ENCODE measurements around the gene FBF1.

DNA sequence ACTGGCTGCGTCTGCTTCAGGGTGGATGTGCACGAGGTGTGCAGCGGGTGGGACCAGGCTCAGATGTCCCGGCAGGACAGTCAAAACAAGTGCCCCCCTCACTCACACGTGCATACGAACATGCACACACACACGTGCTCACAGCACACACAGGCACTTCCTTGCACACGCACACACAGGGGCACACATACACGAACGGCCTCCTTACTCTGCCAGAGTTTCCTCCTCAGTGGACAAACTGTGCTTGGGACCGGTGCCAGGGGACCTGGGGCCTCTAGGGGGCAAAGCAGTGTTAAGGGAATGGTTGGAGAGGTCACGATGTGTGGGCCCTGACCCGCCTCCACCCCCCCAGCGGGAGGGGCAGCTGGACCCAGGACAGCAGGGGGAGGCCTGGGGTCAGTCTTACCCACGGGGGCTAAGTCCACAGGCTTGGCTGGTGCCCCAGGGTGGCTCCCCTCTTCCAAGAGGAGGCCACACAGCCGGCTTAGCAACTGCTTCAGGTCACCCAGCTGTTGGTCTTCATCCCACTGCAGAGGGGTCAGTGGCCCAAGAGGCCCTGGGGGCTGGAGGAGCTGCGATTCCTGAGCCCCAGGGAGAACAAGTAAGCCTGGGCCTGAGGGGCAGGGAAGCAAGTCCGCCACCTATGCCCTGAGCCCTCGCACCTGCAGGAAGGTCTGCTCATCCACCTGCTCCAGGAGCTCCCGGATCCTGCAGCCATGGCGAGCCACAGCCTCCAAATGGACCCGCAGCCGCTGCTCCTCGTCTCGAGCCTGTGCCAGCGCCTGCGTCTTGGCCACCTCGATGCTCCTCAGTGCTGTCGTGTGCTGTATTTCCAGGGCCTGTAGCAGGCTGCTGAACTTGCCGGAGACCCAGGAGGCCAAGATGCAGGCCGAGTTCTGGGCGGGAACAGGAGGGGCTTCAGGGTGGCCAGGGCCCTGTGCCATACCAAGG lies 49.0 kb downstream of the FBF1 start:
- TF ChIP-seq, protein P1, sequence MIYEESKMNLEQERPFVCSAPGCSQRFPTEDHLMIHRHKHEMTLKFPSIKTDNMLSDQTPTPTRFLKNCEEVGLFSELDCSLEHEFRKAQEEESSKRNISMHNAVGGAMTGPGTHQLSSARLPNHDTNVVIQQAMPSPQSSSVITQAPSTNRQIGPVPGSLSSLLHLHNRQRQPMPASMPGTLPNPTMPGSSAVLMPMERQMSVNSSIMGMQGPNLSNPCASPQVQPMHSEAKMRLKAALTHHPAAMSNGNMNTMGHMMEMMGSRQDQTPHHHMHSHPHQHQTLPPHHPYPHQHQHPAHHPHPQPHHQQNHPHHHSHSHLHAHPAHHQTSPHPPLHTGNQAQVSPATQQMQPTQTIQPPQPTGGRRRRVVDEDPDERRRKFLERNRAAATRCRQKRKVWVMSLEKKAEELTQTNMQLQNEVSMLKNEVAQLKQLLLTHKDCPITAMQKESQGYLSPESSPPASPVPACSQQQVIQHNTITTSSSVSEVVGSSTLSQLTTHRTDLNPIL (CRISPR knock-in tag; IDR thresholded peaks at IDR 0.05; ENCODE audit: low read depth), result no peak
- TF ChIP-seq, protein P2, sequence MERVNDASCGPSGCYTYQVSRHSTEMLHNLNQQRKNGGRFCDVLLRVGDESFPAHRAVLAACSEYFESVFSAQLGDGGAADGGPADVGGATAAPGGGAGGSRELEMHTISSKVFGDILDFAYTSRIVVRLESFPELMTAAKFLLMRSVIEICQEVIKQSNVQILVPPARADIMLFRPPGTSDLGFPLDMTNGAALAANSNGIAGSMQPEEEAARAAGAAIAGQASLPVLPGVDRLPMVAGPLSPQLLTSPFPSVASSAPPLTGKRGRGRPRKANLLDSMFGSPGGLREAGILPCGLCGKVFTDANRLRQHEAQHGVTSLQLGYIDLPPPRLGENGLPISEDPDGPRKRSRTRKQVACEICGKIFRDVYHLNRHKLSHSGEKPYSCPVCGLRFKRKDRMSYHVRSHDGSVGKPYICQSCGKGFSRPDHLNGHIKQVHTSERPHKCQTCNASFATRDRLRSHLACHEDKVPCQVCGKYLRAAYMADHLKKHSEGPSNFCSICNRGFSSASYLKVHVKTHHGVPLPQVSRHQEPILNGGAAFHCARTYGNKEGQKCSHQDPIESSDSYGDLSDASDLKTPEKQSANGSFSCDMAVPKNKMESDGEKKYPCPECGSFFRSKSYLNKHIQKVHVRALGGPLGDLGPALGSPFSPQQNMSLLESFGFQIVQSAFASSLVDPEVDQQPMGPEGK (CRISPR knock-in tag; IDR thresholded peaks at IDR 0.05; ENCODE audit: borderline replicate concordance), result no peak
- TF ChIP-seq ZNF70 (CRISPR knock-in tag; IDR thresholded peaks at IDR 0.05), result no peak
